Body of pancreas (tissue), 4 donors: ENCODE results near the gene CPNE5.

Experiments
- POLR2A ChIP-seq, 3 donors: fragments of 450-650 bp; IDR thresholded peaks; one replicate each; pipeline ENCODE4 v1.6.1; 2016; ENCODE audit warnings: antibody characterized with exemption in 3 of 3, mild to moderate bottlenecking in 2 of 3
- TF ChIP-seq, protein P1 (sequence below), 7 experiments: fragments of 450-650 bp in 4 of 7; fragments of 200-600 bp in 3 of 7; sonication (generic) in 3 of 7; IDR thresholded peaks; one replicate each; pipeline ENCODE4 v1.5.1; 2016 to 2019; ENCODE audit warnings: antibody characterized with exemption in 7 of 7

DNA sequence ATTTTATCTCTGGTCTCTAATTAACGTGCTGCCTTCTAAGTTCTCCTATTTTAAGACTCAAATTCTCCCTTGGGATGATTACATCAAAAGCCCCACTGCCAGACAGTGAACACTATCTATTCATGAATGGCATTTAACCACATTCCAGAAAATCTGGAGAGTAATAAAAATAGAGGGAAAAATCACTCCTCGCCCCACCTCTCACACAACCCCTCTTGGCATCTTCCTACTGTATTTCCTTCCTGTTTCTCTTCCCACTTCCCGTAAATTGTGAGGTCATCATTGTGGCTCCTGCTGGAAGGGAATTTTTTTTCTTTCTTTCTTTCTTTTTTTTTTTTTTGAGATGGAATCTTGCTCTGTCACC is 110.1 kb downstream of the CPNE5 start:
- TF ChIP-seq, protein P1, sequence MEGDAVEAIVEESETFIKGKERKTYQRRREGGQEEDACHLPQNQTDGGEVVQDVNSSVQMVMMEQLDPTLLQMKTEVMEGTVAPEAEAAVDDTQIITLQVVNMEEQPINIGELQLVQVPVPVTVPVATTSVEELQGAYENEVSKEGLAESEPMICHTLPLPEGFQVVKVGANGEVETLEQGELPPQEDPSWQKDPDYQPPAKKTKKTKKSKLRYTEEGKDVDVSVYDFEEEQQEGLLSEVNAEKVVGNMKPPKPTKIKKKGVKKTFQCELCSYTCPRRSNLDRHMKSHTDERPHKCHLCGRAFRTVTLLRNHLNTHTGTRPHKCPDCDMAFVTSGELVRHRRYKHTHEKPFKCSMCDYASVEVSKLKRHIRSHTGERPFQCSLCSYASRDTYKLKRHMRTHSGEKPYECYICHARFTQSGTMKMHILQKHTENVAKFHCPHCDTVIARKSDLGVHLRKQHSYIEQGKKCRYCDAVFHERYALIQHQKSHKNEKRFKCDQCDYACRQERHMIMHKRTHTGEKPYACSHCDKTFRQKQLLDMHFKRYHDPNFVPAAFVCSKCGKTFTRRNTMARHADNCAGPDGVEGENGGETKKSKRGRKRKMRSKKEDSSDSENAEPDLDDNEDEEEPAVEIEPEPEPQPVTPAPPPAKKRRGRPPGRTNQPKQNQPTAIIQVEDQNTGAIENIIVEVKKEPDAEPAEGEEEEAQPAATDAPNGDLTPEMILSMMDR (IDR thresholded peaks at IDR 0.05), result no peak
- TF ChIP-seq POLR2A (IDR thresholded peaks at IDR 0.05), result no peak
